Measurements from ENCODE around the gene ARHGAP22. TPM values are rescaled to one million over a fixed set of nuclear protein-coding genes. Genes with fewer than 3 reads are reported as not detected.

Gene ARHGAP22
- polyA plus RNA-seq, 3 donors, result 1.5 to 7.8 (median 1.9) TPM

DNA sequence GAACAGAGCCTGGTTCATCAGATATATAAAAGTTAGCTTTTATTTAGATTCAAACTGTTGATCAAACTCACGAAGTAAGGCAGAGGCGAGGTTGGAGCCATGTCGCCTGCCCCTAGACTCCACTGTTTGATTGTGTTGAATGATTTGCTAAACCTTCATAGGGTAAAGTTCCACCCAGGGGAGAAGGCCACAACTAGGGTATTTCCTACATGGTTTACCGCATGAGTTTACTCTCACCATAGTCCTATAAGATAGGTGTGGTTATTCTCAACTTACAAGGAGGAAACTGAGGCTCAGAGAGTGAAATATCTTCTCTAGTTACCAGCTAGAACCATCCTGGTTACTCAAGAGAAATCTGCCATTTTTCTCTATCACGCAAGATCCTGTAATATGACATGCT lies 31.8 kb downstream of the ARHGAP22 start:
- Histone ChIP-seq H3K4me1 (ENCODE audit: control insufficient read depth in 1 of 2, insufficient read depth in 2 of 2, low read length in 2 of 2) (peaks cover 52 to 59% of the 10 kb centered on the region in 2 donors), H3K36me3 (replicated peaks in 1 of 2; ENCODE audit: control insufficient read depth in 1 of 2, insufficient read depth in 2 of 2, low read length in 2 of 2) (no peaks in the 10 kb centered on the region), H3K79me2 (ENCODE audit: insufficient read depth, low read length) (no peaks in the 10 kb centered on the region), H3K9ac (ENCODE audit: insufficient read depth, low read length, poor library complexity, severe bottlenecking) (no peak overlapping the region), H2AFZ (ENCODE audit: insufficient read depth, low read depth, low read length, poor library complexity, severe bottlenecking) (no peak overlapping the region), H3K27ac (ENCODE audit: low read depth in 1 of 2, low read length in 2 of 2) (no peak overlapping the region), H3K4me2 (replicated peaks; ENCODE audit: extremely low read depth, low read length, poor library complexity, severe bottlenecking) (no peak overlapping the region), H3K27me3 (ENCODE audit: control insufficient read depth in 2 of 2, insufficient read depth in 2 of 2, low read length in 2 of 2) (no peaks in the 10 kb centered on the region), H3K9me3 (replicated peaks in 1 of 2; ENCODE audit: control insufficient read depth in 1 of 2, insufficient read depth in 1 of 2, low read length in 2 of 2) (no peaks in the 10 kb centered on the region), H4K20me1 (ENCODE audit: insufficient read depth, low read length) (no peaks in the 10 kb centered on the region), H3K4me3 (replicated peaks in 1 of 3; ENCODE audit: low read depth in 2 of 3, low read length in 3 of 3) (no peak overlapping the region)
- Mint-ChIP-seq H3K36me3 (peaks cover 5 to 10% of the 10 kb centered on the region in 2 donors), H3K27me3 (ENCODE audit: low read depth in 3 of 3) (peaks cover 0 to 3% (median 3%) of the 10 kb centered on the region in 3 donors), H3K9me3 (peaks cover 0 to 2% (median 0%) of the 10 kb centered on the region in 7 donors), H3K4me3 (no peak overlapping the region), H3K4me1 (peaks cover 59% of the 10 kb centered on the region), H3K27ac (no peak overlapping the region)
- TF ChIP-seq, protein P1, sequence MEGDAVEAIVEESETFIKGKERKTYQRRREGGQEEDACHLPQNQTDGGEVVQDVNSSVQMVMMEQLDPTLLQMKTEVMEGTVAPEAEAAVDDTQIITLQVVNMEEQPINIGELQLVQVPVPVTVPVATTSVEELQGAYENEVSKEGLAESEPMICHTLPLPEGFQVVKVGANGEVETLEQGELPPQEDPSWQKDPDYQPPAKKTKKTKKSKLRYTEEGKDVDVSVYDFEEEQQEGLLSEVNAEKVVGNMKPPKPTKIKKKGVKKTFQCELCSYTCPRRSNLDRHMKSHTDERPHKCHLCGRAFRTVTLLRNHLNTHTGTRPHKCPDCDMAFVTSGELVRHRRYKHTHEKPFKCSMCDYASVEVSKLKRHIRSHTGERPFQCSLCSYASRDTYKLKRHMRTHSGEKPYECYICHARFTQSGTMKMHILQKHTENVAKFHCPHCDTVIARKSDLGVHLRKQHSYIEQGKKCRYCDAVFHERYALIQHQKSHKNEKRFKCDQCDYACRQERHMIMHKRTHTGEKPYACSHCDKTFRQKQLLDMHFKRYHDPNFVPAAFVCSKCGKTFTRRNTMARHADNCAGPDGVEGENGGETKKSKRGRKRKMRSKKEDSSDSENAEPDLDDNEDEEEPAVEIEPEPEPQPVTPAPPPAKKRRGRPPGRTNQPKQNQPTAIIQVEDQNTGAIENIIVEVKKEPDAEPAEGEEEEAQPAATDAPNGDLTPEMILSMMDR (IDR thresholded peaks at IDR 0.05), result no peak
- no peak for DNase-seq
- 100% methylated on average over 3 of the region's 5 CpGs for WGBS (ENCODE audit: insufficient coverage)
- intact Hi-C loops (cut with micrococcal nuclease), result no loop called here

DNA sequence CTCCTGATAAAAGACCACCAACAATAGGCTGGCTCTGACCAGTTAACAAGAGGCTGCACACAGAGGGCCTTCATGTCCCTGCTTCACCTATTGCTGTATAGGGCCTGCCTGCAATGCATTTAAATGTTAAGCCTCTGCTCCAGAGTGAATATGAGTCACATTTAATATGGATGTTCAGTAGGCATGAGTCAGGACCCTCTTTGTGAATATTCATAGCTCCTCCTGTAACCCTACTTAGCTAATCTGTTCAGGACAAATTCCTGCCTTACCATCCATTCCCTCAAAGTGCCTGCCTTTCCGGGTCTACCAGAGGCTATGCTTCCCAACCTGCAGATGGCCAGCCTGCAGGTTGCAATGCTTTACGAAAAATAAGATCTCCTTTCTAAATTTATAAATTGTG lies 32.5 kb downstream of the ARHGAP22 start:
- no peak overlapping the region for H3K9ac ChIP-seq (ENCODE audit: insufficient read depth, low read length, poor library complexity, severe bottlenecking)
- no peak overlapping the region for H3K27ac Mint-ChIP-seq
- peaks cover 46 to 53% of the 10 kb centered on the region in 2 donors for H3K4me1 ChIP-seq (ENCODE audit: control insufficient read depth in 1 of 2, insufficient read depth in 2 of 2, low read length in 2 of 2)
- intact Hi-C loops (cut with micrococcal nuclease), result no loop called here
- no peak overlapping the region for H3K4me3 Mint-ChIP-seq
- H3K4me1 Mint-ChIP-seq, result peaks cover 55% of the 10 kb centered on the region
- H4K20me1 ChIP-seq (ENCODE audit: insufficient read depth, low read length), result no peaks in the 10 kb centered on the region
- H3K27me3 ChIP-seq (ENCODE audit: control insufficient read depth in 2 of 2, insufficient read depth in 2 of 2, low read length in 2 of 2), result no peaks in the 10 kb centered on the region
- H3K4me3 ChIP-seq (replicated peaks in 1 of 3; ENCODE audit: low read depth in 2 of 3, low read length in 3 of 3), result no peak overlapping the region
- no peak overlapping the region for H3K4me2 ChIP-seq (replicated peaks; ENCODE audit: extremely low read depth, low read length, poor library complexity, severe bottlenecking)
- H3K79me2 ChIP-seq (ENCODE audit: insufficient read depth, low read length), result no peaks in the 10 kb centered on the region
- peaks cover 5 to 10% of the 10 kb centered on the region in 2 donors for H3K36me3 Mint-ChIP-seq
- H3K27me3 Mint-ChIP-seq (ENCODE audit: low read depth in 3 of 3), result peaks cover 0 to 4% (median 3%) of the 10 kb centered on the region in 3 donors
- TF ChIP-seq, protein P1 (IDR thresholded peaks at IDR 0.05), result no peak
- WGBS (ENCODE audit: insufficient coverage), result no CpG with 5 or more reads among the region's 2 CpGs
- H3K9me3 ChIP-seq (replicated peaks in 1 of 2; ENCODE audit: control insufficient read depth in 1 of 2, insufficient read depth in 1 of 2, low read length in 2 of 2), result no peaks in the 10 kb centered on the region
- H3K9me3 Mint-ChIP-seq, result peaks cover 0 to under 1% (median 0%) of the 10 kb centered on the region in 7 donors
- no peaks in the 10 kb centered on the region for H3K36me3 ChIP-seq (replicated peaks in 1 of 2; ENCODE audit: control insufficient read depth in 1 of 2, insufficient read depth in 2 of 2, low read length in 2 of 2)
- H3K27ac ChIP-seq (ENCODE audit: low read depth in 1 of 2, low read length in 2 of 2), result no peak overlapping the region
- H2AFZ ChIP-seq (ENCODE audit: insufficient read depth, low read depth, low read length, poor library complexity, severe bottlenecking), result no peak overlapping the region
- DNase-seq, result peak in 1 of 3 donors; percentile 43

Measured in CD14-positive monocyte (primary cell).